IPS DF 19.7 (cell line): Measurements from ENCODE around the gene MTCL3.

Experiments used
- DNase-seq: peaks from one replicate; pipeline ENCODE4 v3.0.0-alpha.2; 2013; ENCODE audit warnings: low read depth, low spot score

The MTCL3 gene

DNA sequence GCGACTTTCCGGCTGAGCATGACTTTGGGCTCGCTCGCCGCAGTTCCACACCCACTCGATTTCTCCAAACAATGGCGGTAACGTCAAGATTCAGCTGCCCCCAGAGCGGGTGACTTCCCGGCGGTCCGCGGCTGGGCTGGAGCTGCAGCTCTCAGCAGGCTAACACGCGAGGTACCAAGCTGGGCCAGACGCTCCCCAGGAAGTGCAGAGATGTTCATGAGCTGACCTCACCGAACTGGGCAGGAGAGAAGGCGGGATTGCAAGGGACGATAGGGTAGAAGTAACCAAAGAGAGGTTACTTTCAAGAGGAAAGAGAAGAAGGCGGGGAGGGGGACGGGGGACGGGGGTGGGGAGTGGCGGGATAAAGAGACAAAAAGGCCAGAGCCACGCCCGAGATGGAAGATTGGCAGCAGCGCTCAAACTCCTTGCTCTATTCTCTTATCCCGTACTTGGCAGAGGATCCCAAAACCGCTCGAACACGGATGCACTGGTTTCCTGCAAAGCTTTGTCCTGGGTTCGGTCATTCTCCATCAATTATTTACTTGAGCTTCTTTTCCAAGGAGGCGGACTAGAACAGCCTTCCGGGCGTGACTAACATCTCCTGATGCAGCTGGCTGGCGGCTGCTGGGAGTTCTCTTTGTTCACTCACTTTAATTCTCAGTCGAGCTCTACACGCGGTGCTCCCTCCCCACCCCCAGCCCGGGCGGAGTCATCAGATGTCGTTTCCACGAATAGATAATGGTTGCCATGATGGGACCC lies at the start of gene MTCL3:
Gene MTCL3 (minus strand): TSS at position 626 of the 759 bp plus-strand sequence.
- DNase-seq, result no peak

- DNase-seq, result no peak
Measured at GRCh38 chr6:127567476-127567875, 48.3 kb upstream of the MTCL3 start.

DNA sequence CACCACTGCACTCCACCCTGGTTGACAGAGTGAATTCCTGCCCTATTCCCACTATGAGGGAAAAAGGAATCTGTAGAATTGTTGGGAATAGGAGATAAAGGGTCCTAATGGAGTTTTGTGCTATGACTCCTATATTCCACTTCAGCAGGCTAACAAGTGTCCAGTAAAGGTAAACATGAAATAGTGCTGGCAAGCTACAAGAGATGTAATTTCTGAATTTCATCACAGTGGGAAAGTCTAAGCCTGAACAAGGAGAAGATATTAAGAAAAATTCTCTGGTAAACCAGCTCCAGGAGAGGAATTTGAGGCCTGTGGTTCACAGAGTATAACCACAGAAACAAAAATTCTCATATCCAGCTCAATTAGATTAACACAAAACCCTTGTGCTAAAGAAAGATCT lies 47.5 kb upstream of the MTCL3 start:
- no peak for DNase-seq

- DNase-seq, result no peak
Measured at GRCh38 chr6:127566119-127566518, 47.0 kb upstream of the MTCL3 start.

- no peak for DNase-seq
Measured at GRCh38 chr6:127564761-127565160, 45.6 kb upstream of the MTCL3 start.

DNA sequence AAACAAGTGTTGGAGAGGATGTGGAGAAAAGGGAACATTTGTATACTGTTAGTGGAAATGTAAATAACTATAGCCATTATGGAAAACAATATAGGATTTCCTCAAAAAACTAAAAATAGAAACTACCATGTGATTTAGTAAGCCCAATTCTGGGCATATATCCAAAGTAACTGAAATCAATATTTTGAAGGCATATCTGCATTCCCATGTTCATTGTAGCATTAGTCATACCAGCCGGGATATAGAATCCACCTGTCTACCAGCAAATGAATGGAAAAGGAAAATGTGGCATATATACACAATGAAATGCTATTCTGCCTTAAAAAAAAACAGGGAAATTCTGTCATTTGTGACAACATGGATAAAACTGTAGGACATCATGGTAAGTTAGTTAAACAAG lies 42.5 kb upstream of the MTCL3 start:
- DNase-seq, result no peak

GRCh38 chr6:127554435-127555006 lies 35.4 kb upstream of the MTCL3 start:
- no peak for DNase-seq

DNA sequence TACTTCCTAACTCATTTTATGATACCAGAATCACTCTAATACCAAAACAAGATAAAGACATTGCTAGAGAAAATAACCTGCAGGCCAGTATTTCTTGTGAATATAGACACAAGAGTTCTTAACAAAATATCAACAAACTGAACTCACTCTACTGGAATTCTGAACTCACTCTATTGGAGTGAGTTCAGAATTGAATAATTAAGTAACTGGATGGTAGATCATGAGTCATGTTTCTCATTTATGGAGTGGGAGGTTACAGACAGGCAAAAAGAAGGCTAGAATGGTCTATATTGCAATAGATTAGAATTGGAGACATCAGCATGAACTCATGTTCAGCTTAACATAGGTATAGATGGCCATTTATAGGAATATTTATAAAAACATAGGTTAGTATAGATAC lies 31.3 kb upstream of the MTCL3 start:
- no peak for DNase-seq

DNA sequence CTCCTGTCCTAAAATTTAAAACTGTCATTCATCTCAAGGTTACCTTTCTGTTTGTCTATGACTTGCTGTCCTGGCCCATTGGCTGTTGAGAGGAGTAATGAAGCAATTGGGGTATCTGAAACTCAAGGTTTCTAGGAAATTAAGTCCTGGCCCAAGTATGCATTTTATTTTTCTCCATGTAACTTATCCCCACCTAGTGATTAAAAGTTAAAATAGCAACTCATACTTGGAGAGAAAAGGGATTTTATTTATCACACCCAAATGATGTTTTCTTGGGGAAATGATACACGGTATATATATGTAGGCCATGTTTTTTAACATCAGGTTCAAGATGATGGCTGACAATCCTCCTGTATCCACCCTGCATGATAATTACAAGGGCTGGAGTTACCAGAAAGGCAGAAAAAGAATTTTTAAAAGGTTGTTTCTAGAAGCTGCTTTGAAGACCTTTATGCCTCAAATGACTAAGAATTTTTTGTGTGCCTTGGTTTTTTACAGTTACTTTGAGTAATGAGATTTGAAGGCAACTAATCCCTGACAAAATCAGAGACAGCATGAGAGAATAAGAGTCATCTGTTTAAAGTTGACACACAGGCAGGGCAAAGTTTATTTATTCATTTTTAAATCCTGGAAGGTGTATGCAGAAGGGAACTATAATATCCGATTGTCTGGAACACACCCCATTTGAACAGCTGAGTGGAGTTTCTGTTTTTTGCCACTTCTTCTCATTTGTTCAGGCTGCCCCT lies 28.9 kb upstream of the MTCL3 start:
- DNase-seq, result no peak

- DNase-seq, result no peak
Measured at GRCh38 chr6:127547215-127547614, 28.1 kb upstream of the MTCL3 start.

DNA sequence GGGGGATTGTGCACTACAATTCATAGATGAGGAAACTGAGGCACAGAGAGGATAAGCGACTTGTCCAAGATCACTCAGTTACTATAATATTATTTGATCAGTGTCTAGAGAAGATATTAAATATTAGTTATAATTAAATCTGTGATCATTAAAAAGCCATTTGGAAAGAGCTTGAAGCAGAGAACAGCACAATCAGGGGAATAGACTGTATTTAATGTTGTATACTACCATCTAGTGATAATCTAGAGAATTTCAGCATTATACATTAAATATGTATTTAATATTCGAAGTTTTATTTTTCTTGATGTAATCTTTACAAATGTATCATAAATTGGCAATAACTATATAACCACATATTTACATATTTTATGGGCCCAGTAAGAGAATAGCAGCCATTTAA lies 20.1 kb upstream of the MTCL3 start:
- DNase-seq, result no peak

- no peak for DNase-seq
Measured at GRCh38 chr6:127538750-127539264, 19.7 kb upstream of the MTCL3 start.

DNA sequence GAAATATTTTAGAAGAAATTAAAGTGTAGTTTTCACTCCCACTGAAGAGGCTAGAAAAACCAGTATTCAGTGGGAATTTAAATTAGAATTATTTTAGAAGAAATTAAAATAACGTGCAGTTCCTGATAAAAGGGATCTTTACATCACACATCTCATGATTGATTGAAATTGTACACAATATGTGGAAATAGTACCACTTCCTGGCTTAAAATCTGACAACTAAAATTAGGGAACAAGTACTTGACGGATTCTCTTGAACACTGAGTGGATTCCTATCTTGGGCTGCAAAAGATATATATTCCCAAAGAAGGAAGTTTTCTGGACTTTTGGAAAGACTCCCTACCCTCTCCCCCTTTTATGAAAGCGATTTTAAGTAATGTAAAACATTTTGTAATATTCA lies 14.6 kb upstream of the MTCL3 start:
- DNase-seq, result no peak

GRCh38 chr6:127533011-127533410 lies 13.9 kb upstream of the MTCL3 start:
- no peak for DNase-seq

GRCh38 chr6:127522714-127523113 lies 3.6 kb upstream of the MTCL3 start:
- no peak for DNase-seq

- no peak for DNase-seq
Measured at GRCh38 chr6:127520066-127520465, 931 bp upstream of the MTCL3 start.

- DNase-seq, result no peak
Measured at GRCh38 chr6:127519469-127519785, 292 bp upstream of the MTCL3 start.

- no peak for DNase-seq
Measured at GRCh38 chr6:127518191-127518709, 885 bp downstream of the MTCL3 start.

- DNase-seq, result no peak
Measured at GRCh38 chr6:127517693-127518092, 1.4 kb downstream of the MTCL3 start.

- no peak for DNase-seq
Measured at GRCh38 chr6:127516662-127517273, 2.4 kb downstream of the MTCL3 start.

DNA sequence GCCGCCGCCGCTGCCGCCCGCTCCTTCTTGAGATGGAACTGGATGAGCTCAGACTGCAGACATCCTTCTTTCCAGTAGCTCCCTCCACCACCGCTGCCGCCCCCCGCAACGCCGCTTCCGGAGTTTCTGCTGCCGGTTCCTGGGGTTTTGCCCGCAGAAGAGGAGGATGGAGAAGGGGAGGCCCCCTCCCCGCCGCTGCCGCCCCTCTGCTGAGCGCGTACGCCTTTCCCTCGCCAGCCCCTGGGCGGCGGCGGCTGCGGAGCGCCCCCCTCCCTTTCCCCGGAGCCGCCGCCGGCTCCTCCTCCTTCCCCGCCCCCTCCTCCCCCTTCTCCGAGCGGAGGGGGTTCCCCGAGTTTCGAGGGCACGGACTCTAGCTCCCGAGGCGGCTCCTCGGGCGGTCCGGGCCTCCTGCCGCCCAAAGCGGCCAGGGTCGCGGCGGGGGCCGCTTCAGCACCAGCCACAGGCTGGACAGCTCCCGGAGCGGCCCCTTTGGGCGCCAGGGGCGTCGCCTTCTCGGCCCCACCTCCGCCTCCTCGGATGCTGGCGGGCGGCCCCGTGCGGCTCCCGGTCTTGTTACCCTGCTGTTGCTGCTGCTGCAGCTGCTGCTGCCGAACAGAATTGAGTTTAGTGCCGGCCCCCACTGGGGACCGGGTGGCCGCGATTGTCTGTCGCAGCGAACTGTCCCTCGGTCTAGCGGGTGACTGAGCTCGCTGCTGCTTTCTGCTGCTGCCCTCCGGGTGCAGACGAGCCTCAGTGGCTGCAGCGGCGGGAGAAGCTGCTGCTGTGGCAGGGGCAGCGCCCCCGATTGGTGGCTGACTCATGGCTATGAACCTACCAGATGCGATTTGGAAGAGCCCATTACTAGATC lies 3.1 kb downstream of the MTCL3 start:
- DNase-seq, result no peak
